KOPT-K1 (cell line): ENCODE results near the gene HOXA2.

ENCODE experiments used
- H3K27ac ChIP-seq: fragments of 200-600 bp; sonication (generic); 2 replicates; pipeline ENCODE4 v1.5.1; 2016; ENCODE audit warnings: antibody characterized with exemption, mild to moderate bottlenecking, low read depth, low read length; ENCODE audit not compliant: poor library complexity, severe bottlenecking
- H3K36me3 ChIP-seq: fragments of 200-600 bp; sonication (generic); 2 replicates; pipeline ENCODE4 v1.5.1; 2017; ENCODE audit warnings: antibody characterized with exemption, mild to moderate bottlenecking, low read length, moderate library complexity; ENCODE audit not compliant: insufficient read depth
- H3K9me3 ChIP-seq: fragments of 200-600 bp; sonication (generic); 2 replicates; pipeline ENCODE4 v1.5.1; 2017; ENCODE audit warnings: antibody characterized with exemption, low read length, mild to moderate bottlenecking; ENCODE audit not compliant: insufficient read depth, poor library complexity, severe bottlenecking

Gene HOXA2

GRCh38 chr7:27123007-27123476 is 20.6 kb upstream of the HOXA2 start:
- peaks cover 8% of the 10 kb centered on the region for H3K9me3 ChIP-seq
- no peaks in the 10 kb centered on the region for H3K36me3 ChIP-seq
- no peak overlapping the region for H3K27ac ChIP-seq

GRCh38 chr7:27122077-27122910 is 19.8 kb upstream of the HOXA2 start:
- Histone ChIP-seq H3K9me3 (peaks cover 8% of the 10 kb centered on the region), H3K27ac (no peak overlapping the region), H3K36me3 (no peaks in the 10 kb centered on the region)

- Histone ChIP-seq H3K36me3 (no peaks in the 10 kb centered on the region), H3K27ac (no peak overlapping the region), H3K9me3 (peaks cover 8% of the 10 kb centered on the region)
Observed at GRCh38 chr7:27121684-27122076, 19.2 kb upstream of the HOXA2 start.

GRCh38 chr7:27119412-27119911 is 17.0 kb upstream of the HOXA2 start:
- Histone ChIP-seq H3K27ac (no peak overlapping the region), H3K9me3 (peaks cover 3% of the 10 kb centered on the region), H3K36me3 (no peaks in the 10 kb centered on the region)

- Histone ChIP-seq H3K36me3 (no peaks in the 10 kb centered on the region), H3K27ac (no peak overlapping the region), H3K9me3 (no peaks in the 10 kb centered on the region)
Observed at GRCh38 chr7:27118580-27118979, 16.1 kb upstream of the HOXA2 start.

GRCh38 chr7:27117887-27118491 is 15.5 kb upstream of the HOXA2 start:
- no peaks in the 10 kb centered on the region for H3K36me3 ChIP-seq
- H3K27ac ChIP-seq: no peak overlapping the region
- no peaks in the 10 kb centered on the region for H3K9me3 ChIP-seq

GRCh38 chr7:27116962-27117886 is 14.7 kb upstream of the HOXA2 start:
- H3K36me3 ChIP-seq: no peaks in the 10 kb centered on the region
- no peaks in the 10 kb centered on the region for H3K9me3 ChIP-seq
- H3K27ac ChIP-seq: no peak overlapping the region

- no peak overlapping the region for H3K27ac ChIP-seq
- no peaks in the 10 kb centered on the region for H3K9me3 ChIP-seq
- no peaks in the 10 kb centered on the region for H3K36me3 ChIP-seq
Observed at GRCh38 chr7:27116031-27116961, 13.8 kb upstream of the HOXA2 start.

- H3K27ac ChIP-seq: no peak overlapping the region
- no peaks in the 10 kb centered on the region for H3K9me3 ChIP-seq
- no peaks in the 10 kb centered on the region for H3K36me3 ChIP-seq
Observed at GRCh38 chr7:27115221-27116026, 12.9 kb upstream of the HOXA2 start.

- Histone ChIP-seq H3K27ac (no peak overlapping the region), H3K36me3 (no peaks in the 10 kb centered on the region), H3K9me3 (no peaks in the 10 kb centered on the region)
Observed at GRCh38 chr7:27114881-27115220, 12.4 kb upstream of the HOXA2 start.

GRCh38 chr7:27113991-27114769 is 11.7 kb upstream of the HOXA2 start:
- Histone ChIP-seq H3K36me3 (no peaks in the 10 kb centered on the region), H3K27ac (no peak overlapping the region), H3K9me3 (no peaks in the 10 kb centered on the region)

- Histone ChIP-seq H3K27ac (no peak overlapping the region), H3K36me3 (no peaks in the 10 kb centered on the region), H3K9me3 (no peaks in the 10 kb centered on the region)
Observed at GRCh38 chr7:27112955-27113949, 10.8 kb upstream of the HOXA2 start.
